HUES48 (cell line): ENCODE results near the gene KBTBD13.
"Not testable (repeated sequence)": the region's sequence is repeated elsewhere in the genome, so short reads cannot be mapped to it uniquely, and the experiment has no call there.

Experiments used
- H3K27ac ChIP-seq: one replicate; pipeline ENCODE4 v1.7.0; 2013; ENCODE audit warnings: low read depth, low read length, inconsistent platforms
- H3K27me3 ChIP-seq: 2 replicates; pipeline ENCODE4 v1.6.1; 2013; ENCODE audit warnings: mild to moderate bottlenecking, low read length; ENCODE audit not compliant: control insufficient read depth, insufficient read depth
- H3K36me3 ChIP-seq: 2 replicates; pipeline ENCODE4 v1.6.1; 2013; ENCODE audit warnings: low read length; ENCODE audit not compliant: control insufficient read depth, insufficient read depth
- H3K4me1 ChIP-seq: 2 replicates; pipeline ENCODE4 v1.6.1; 2013; ENCODE audit warnings: mild to moderate bottlenecking, low read length; ENCODE audit not compliant: control insufficient read depth, insufficient read depth
- H3K4me3 ChIP-seq: 2 replicates; pipeline ENCODE4 v1.5.1; 2013; ENCODE audit warnings: mild to moderate bottlenecking, low read depth, low read length
- H3K9ac ChIP-seq: 2 replicates; pipeline ENCODE4 v1.6.1; 2013; ENCODE audit warnings: mild to moderate bottlenecking, low read depth, low read length, moderate library complexity
- H3K9me3 ChIP-seq: 2 replicates; pipeline ENCODE4 v1.6.1; 2013; ENCODE audit warnings: low read length; ENCODE audit not compliant: control insufficient read depth, insufficient read depth

Gene KBTBD13

DNA sequence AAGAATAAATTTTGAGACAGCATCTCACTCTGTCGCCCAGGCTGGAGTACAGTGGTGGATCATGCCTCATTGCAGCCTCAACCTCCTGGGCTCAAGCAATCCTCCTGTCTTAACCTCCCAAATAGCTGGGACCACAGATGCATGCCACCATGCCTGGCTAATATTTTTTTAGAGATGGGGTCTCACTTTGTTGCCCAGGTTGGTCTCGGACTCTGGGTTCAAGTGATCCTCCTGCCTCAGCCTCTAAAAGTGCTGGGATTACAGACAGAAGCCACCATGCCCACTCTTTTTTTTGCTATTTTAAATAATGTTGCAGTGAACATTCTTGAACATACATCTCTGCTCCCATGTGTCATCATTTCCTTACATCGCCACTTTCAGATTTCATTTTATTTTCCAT, 38.1 kb upstream of the KBTBD13 start:
- H3K9me3 ChIP-seq = no peaks in the 10 kb centered on the region
- H3K4me3 ChIP-seq = no peak overlapping the region
- H3K27ac ChIP-seq = no peak overlapping the region
- no peaks in the 10 kb centered on the region for H3K4me1 ChIP-seq
- H3K36me3 ChIP-seq = no peaks in the 10 kb centered on the region
- no peaks in the 10 kb centered on the region for H3K27me3 ChIP-seq
- H3K9ac ChIP-seq = no peak overlapping the region

DNA sequence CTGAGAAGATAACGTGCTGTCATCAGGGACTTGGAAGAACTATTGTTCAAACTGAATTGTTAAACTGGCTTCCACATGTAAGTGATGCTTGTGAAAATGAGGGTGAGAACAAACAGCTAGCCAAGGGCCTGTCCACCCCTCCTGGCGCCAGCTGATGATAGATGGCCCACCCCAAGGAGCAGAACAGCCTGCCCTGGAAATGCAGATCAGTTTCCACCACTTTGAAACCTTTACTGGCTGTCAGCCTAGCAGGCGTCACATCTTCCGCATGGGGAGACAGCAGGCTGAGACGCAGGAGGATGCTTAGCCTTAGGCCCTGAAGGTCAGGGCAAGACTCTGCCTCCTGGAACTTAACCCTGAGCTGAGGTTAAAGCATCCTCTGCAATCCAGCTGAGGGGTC, 37.7 kb upstream of the KBTBD13 start:
- Histone ChIP-seq H3K9me3 (no peaks in the 10 kb centered on the region), H3K27ac (no peak overlapping the region), H3K36me3 (no peaks in the 10 kb centered on the region), H3K4me1 (no peaks in the 10 kb centered on the region), H3K4me3 (no peak overlapping the region), H3K9ac (no peak overlapping the region), H3K27me3 (no peaks in the 10 kb centered on the region)

DNA sequence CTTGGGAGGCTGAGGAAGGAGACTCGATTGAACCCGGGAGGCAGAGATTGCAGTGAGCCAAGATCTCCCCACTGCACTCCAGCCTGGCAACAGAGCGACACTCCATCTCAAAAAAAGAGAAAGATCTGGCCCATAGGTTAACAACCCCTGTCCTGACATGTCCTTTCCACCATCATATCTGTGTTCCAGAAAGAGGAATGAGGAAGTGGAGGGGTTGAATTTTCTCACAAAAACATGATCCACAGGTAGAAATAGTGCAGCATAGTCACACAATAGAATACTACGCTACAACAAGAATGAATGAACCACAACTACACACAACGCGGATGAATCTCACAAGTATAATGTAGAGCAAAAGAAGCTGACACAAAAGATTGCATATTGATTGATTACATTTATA, 36.1 kb upstream of the KBTBD13 start:
- Histone ChIP-seq H3K9ac (no peak overlapping the region), H3K36me3 (no peaks in the 10 kb centered on the region), H3K4me3 (no peak overlapping the region), H3K4me1 (no peaks in the 10 kb centered on the region), H3K27ac (no peak overlapping the region), H3K9me3 (no peaks in the 10 kb centered on the region), H3K27me3 (no peaks in the 10 kb centered on the region)

DNA sequence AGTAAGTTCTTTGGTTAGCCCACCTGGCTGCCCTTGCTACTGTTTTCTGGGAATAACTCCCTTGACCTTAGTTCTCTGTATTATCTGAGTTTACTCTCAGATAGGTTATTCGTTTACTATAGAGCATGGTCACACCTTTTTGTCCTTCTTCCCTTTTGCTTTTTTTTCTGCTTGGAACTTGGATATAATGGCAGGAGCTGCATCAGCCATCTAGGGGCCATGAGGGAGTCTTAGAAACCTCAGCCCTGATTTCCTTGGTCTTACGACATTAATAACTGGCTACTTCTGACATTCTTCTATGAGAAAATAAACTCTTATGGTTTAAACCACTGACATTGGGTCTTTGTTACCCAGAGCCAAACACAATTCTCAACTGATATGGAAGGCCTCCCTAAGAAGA, 34.8 kb upstream of the KBTBD13 start:
- Histone ChIP-seq H3K36me3 (no peaks in the 10 kb centered on the region), H3K27me3 (no peaks in the 10 kb centered on the region), H3K27ac (no peak overlapping the region), H3K9ac (no peak overlapping the region), H3K4me1 (no peaks in the 10 kb centered on the region), H3K4me3 (no peak overlapping the region), H3K9me3 (no peaks in the 10 kb centered on the region)

DNA sequence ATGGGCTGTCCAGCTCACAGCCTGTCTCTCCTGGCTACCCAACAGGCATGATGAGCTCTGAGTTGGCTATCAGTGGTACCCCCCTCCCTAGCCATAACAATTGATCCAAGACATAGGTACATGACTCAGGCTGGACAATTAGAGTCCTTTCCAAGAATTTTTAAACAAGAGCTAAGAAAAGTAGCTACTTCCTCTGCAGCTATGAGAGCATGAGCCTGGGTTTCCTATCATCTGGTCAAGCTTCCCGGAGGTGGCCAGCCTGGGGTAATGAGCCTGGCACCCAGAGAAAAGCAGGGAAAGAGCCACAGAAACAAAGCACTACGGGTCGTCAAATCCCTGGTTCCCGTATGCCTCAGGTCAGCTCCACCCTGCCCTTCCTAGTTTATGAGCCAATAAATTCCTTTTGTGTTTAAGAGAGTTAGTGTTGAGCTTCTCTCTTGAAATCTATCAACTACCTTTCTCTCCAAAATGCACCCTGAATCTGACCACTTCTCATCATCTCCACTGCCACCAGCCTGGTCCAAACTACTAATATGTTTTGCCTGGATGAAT, 33.7 kb upstream of the KBTBD13 start:
- Histone ChIP-seq H3K9me3 (no peaks in the 10 kb centered on the region), H3K9ac (no peak overlapping the region), H3K4me3 (no peak overlapping the region), H3K36me3 (no peaks in the 10 kb centered on the region), H3K27ac (no peak overlapping the region), H3K4me1 (no peaks in the 10 kb centered on the region), H3K27me3 (no peaks in the 10 kb centered on the region)

DNA sequence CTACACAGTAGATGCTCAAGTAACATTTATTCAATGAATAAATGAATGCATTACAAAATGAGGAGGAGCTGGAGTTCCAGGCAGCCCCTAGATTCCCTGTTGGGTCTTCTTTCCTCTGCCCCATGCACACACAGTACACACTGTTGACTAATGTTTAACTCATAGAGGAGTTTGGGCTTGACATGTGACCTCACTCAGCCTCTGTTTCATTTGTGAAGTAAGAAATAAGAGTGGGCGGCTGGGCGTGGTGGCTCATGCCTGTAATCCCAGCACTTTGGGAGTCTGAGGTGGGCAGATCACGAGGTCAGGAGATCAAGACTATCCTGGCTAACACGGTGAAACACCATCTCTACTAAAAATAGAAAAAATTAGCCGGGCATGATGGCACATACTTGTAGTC, 32.3 kb upstream of the KBTBD13 start:
- not testable (repeated sequence) for H3K4me1 ChIP-seq, H3K4me3 ChIP-seq, H3K27me3 ChIP-seq, H3K9ac ChIP-seq, H3K9me3 ChIP-seq, H3K36me3 ChIP-seq, H3K27ac ChIP-seq

DNA sequence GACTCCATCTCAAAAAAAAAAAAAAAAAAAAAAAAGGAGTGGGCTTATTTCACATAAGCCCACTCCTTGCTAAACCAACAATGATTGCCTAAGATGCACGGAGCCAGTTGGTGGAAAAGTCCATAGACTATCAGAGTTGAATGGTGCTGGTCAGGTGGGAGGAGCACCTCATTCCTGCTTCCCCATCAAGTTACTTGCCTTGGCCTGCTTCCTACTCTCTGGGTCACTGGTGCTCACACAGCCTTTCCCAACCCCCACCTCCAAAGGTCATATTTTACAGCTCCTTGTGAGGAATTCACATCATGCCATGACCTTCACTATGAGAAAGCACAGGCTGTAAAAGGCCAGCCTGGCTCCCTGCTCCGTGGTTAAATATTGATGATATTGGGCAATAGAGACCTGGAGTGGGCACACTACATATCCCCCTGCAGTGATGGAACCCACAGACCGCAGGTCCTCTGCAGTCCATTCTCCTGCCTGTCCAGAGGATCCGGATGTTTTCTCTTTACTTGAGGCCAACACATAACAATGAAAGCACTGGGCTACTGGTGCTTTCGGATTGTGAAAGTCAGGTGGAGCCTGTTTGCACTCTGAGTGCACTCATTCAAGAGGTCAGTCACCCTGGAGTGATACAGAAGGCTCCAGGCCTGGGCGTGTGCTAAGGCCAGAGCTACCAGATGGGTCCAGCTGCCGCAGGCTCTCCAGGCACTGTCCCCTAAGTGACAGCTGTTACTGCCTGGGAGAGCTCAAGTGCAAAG, 31.6 kb upstream of the KBTBD13 start, which contains the start of gene SLC51B:
TSS of gene SLC51B (plus strand) at position 664 of the 758 bp plus-strand sequence. CDS start 4,618 bp downstream, outside the sequence.
- Histone ChIP-seq H3K9ac (no peak within 1 kb of the TSS), H3K27me3 (no peaks in the 10 kb centered on the region), H3K27ac (no peak within 1 kb of the TSS), H3K4me1 (no peaks in the 10 kb centered on the region), H3K9me3 (no peaks in the 10 kb centered on the region), H3K4me3 (no peak within 1 kb of the TSS), H3K36me3 (no peaks in the 10 kb centered on the region)

DNA sequence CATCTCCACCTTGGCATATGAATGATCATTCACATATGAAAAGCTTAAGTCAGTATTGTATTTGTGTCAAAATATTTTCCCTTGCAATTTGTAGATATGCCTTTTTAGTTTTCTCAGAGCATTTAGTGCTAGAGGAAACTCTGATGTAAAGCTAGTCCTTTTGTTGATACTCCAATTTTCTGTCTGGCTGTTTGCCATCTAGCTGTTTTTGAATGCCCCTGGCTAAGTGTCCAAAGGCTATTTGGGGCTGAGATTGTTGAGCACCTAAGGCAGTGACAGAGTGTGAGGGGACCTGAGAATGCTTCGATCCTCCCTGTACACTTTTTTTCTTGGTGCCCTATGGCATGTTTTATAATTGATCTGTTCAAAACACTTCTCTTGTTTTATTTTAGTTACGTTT, 28.3 kb upstream of the KBTBD13 start:
- Histone ChIP-seq H3K9ac (no peak overlapping the region), H3K9me3 (no peaks in the 10 kb centered on the region), H3K36me3 (no peaks in the 10 kb centered on the region), H3K4me3 (no peak overlapping the region), H3K27me3 (no peaks in the 10 kb centered on the region), H3K4me1 (no peaks in the 10 kb centered on the region), H3K27ac (no peak overlapping the region)

DNA sequence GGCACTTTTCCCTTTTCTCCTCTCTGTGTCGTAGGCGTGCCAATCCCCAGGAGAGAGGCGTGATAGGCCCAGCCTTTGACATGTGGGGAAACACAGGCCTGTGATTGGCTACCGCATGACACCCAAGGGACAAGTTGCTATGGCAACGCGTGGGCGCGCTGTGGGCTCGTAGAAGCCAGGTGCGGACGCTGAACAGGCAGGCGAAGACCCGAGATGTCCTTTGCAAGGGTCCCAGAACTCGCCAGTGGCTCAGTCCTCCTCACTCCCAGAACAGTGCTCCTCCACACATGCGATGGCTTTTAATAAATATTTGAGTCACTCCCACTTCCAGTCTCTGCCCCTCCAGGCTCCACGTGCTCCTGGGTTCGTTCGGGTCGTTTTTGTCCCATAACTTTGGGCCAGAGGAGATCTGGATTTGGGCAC, 27.1 kb upstream of the KBTBD13 start:
- Histone ChIP-seq H3K4me3 (peak overlapping the region; percentile 44), H3K9ac (no peak overlapping the region), H3K27ac (no peak overlapping the region), H3K27me3 (no peaks in the 10 kb centered on the region), H3K36me3 (no peaks in the 10 kb centered on the region), H3K4me1 (no peaks in the 10 kb centered on the region), H3K9me3 (no peaks in the 10 kb centered on the region)

DNA sequence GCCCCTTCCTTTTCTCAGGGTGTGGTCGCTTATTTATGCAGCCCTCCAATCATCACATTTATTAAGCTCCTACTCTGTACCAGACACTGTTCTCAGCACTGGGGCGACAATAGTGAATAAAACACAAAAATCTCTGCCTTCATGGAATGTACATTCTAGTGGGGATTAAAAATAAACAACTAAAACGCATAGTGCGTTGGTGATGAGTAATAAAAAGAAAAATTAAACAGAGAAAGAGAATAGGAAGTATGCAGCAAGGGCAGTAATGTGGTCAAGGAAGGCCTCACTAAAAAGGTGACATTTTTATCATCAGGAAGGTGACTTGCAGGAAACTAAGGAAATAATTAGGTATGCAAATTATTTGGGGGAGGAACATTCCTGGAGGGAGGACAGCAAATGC, 26.3 kb upstream of the KBTBD13 start:
- Histone ChIP-seq H3K4me1 (no peaks in the 10 kb centered on the region), H3K9me3 (no peaks in the 10 kb centered on the region), H3K36me3 (no peaks in the 10 kb centered on the region), H3K27ac (no peak overlapping the region), H3K9ac (no peak overlapping the region), H3K27me3 (no peaks in the 10 kb centered on the region), H3K4me3 (no peak overlapping the region)

DNA sequence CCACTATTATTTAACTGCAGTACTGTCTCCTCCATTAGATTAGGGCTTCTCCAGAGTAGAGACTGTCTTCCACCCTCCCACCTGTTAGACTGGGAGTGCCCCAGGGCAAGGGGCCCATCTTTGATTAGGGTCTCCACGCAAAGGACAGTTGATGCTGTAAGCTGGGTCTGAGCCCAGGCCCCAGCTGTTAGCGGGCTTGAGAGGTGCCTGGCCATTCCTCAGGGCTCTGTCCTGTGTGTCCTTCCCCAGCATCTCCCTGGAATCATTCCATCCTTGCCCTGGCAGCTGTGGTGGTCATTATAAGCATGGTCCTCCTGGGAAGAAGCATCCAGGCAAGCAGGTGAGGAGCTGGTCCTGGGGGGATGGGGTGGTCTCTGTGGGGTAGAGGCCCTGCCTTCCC, 25.3 kb upstream of the KBTBD13 start:
- Histone ChIP-seq H3K9ac (no peak overlapping the region), H3K36me3 (no peaks in the 10 kb centered on the region), H3K27me3 (no peaks in the 10 kb centered on the region), H3K27ac (no peak overlapping the region), H3K9me3 (no peaks in the 10 kb centered on the region), H3K4me3 (no peak overlapping the region), H3K4me1 (no peaks in the 10 kb centered on the region)
